Endothelial cell of umbilical vein (primary cell): ENCODE measurements around the gene CFAP61. TPM values are rescaled to one million over a fixed set of nuclear protein-coding genes. Genes with fewer than 3 reads are reported as not detected.

Experiments used
- BruUV-seq: library from RNA; stranded (reverse); fragments of 400-500 nt; replicated peaks from 2 replicates; lab custom pipeline; 2021; lab: Mats Ljungman, UMichigan
- CTCF ChIA-PET: fragments of 300-600, 350-600 bp; sonication (Branson Sonifier 250); formaldehyde crosslinking; loops from one replicate; lab custom pipeline; 2021; ENCODE audit warnings: antibody characterized with exemption, inconsistent platforms; lab: Charles Lee
- POLR2A ChIA-PET: fragments of 300-600, 350-600 bp; sonication (Branson Sonifier 250); formaldehyde crosslinking; loops from one replicate; lab custom pipeline; 2021; ENCODE audit warnings: antibody characterized with exemption, inconsistent platforms; lab: Charles Lee
- DNase-seq: peaks from one replicate; pipeline ENCODE4 v3.0.0-alpha.2; 2011; ENCODE audit warnings: low read depth, low spot score
- FAIRE-seq: peaks from 2 replicates; lab custom pipeline; 2011; peaks lifted over from hg19 to GRCh38; lab: Jason Lieb, UNC
- H2AFZ ChIP-seq: 2 replicates; pipeline ENCODE4 v1.6.0; 2012; ENCODE audit warnings: low read depth, low read length, control low read depth, inconsistent platforms
- H3K27ac ChIP-seq: 2 replicates; pipeline ENCODE4 v1.5.1; 2011; ENCODE audit warnings: low read depth, mild to moderate bottlenecking, control low read depth, low read length, moderate library complexity; ENCODE audit not compliant: insufficient read depth
- H3K27me3 ChIP-seq, 2 experiments: 2 replicates each; pipeline versions ENCODE4 v1.6.0 to v1.6.1; 2011; ENCODE audit warnings: low read length in 2 of 2, mixed read lengths in 1 of 2; ENCODE audit not compliant: control insufficient read depth in 2 of 2, insufficient read depth in 2 of 2
- H3K36me3 ChIP-seq, 2 experiments: 2 replicates in 1 of 2; 3 replicates in 1 of 2; pipeline ENCODE4 v1.5.1; 2011; ENCODE audit warnings: low read length in 2 of 2, mild to moderate bottlenecking in 1 of 2, moderate library complexity in 1 of 2; ENCODE audit not compliant: control insufficient read depth in 2 of 2, insufficient read depth in 2 of 2; ENCODE audit errors: extremely low read depth in 1 of 2
- H3K4me1 ChIP-seq: 3 replicates; pipeline ENCODE4 v1.5.1; 2011; ENCODE audit warnings: mild to moderate bottlenecking, low read length; ENCODE audit not compliant: control insufficient read depth, insufficient read depth; ENCODE audit errors: extremely low read depth
- H3K4me2 ChIP-seq: 2 replicates; pipeline ENCODE4 v1.6.1; 2011; ENCODE audit warnings: low read length, control low read depth, mixed read lengths; ENCODE audit not compliant: insufficient read depth
- H3K4me3 ChIP-seq, 3 experiments: fragments of 200-600 bp in 1 of 3; sonication (generic), shearing (Covaris generic) in 1 of 3; replicated peaks in 1 of 3; 2 replicates each; pipeline ENCODE4 v1.5.1; 2011 to 2016; ENCODE audit warnings: control low read depth in 3 of 3, low read length in 3 of 3, mild to moderate bottlenecking in 2 of 3, inconsistent platforms in 1 of 3, low read depth in 1 of 3, moderate library complexity in 1 of 3; ENCODE audit not compliant: insufficient read depth in 1 of 3
- H3K79me2 ChIP-seq: 2 replicates; pipeline ENCODE4 v1.6.0; 2012; ENCODE audit warnings: low read length, inconsistent platforms; ENCODE audit not compliant: control insufficient read depth, insufficient read depth
- H3K9ac ChIP-seq: replicated peaks from 2 replicates; pipeline ENCODE3; 2011; ENCODE audit warnings: low read length, control low read depth; ENCODE audit not compliant: insufficient read depth; ENCODE audit errors: extremely low read depth
- H3K9me1 ChIP-seq: replicated peaks from 3 replicates; pipeline ENCODE4 v1.6.0; 2011; ENCODE audit warnings: mild to moderate bottlenecking, low read length; ENCODE audit not compliant: control insufficient read depth, insufficient read depth; ENCODE audit errors: extremely low read depth
- H3K9me3 ChIP-seq: replicated peaks from 2 replicates; pipeline ENCODE4 v1.5.1; 2012; ENCODE audit warnings: low read length, inconsistent platforms; ENCODE audit not compliant: control insufficient read depth, insufficient read depth
- H4K20me1 ChIP-seq: replicated peaks from 2 replicates; pipeline ENCODE3; 2011; ENCODE audit warnings: mild to moderate bottlenecking, low read length; ENCODE audit not compliant: control insufficient read depth, insufficient read depth; ENCODE audit errors: extremely low read depth
- CTCF ChIP-seq, 2 donors: IDR thresholded peaks; 1 replicate in 1 of 2; 2 replicates in 1 of 2; pipeline ENCODE4 v1.5.1; 2011; ENCODE audit warnings: low read length in 2 of 2, mild to moderate bottlenecking in 2 of 2, moderate library complexity in 2 of 2, control low read depth in 1 of 2, inconsistent platforms in 1 of 2, low read depth in 1 of 2; ENCODE audit not compliant: insufficient read depth in 1 of 2; ENCODE audit errors: extremely low read depth in 1 of 2
- EZH2 ChIP-seq: IDR thresholded peaks from 2 replicates; pipeline ENCODE4 v1.6.1; 2012; ENCODE audit warnings: borderline replicate concordance, low read depth, mild to moderate bottlenecking, moderate library complexity, low read length, inconsistent platforms; ENCODE audit not compliant: severe bottlenecking
- FOS ChIP-seq: IDR thresholded peaks from 2 replicates; pipeline ENCODE4 v1.6.1; 2011; ENCODE audit warnings: mild to moderate bottlenecking, low read length, moderate library complexity, borderline replicate concordance; ENCODE audit not compliant: insufficient read depth
- GATA2 ChIP-seq: IDR thresholded peaks from 2 replicates; pipeline ENCODE4 v1.7.0; 2011; ENCODE audit warnings: low read depth, mild to moderate bottlenecking, moderate library complexity, mixed read lengths, low read length; ENCODE audit not compliant: insufficient read length, insufficient read depth
- JUN ChIP-seq: IDR thresholded peaks from 2 replicates; pipeline ENCODE4 v1.6.1; 2011; ENCODE audit warnings: borderline replicate concordance, low read depth; ENCODE audit not compliant: insufficient read length, insufficient read depth
- MAX ChIP-seq: IDR thresholded peaks from 2 replicates; pipeline ENCODE4 v1.6.1; 2011; ENCODE audit not compliant: insufficient read depth, insufficient read length
- MYC ChIP-seq: IDR thresholded peaks from one replicate; pipeline ENCODE4 v1.6.1; 2011; ENCODE audit warnings: mild to moderate bottlenecking, low read depth, low read length
- POLR2A ChIP-seq: IDR thresholded peaks from 2 replicates; pipeline ENCODE4 v1.6.1; 2012; ENCODE audit warnings: low read depth, mild to moderate bottlenecking, control low read depth, low read length
- POLR2AphosphoS5 ChIP-seq: IDR thresholded peaks from 2 replicates; pipeline ENCODE4 v1.6.1; 2012; ENCODE audit warnings: low read depth, mild to moderate bottlenecking, control low read depth, low read length, moderate library complexity; ENCODE audit not compliant: insufficient read depth
- dilution Hi-C: fragments of 300-500 bp; cut with MboI; formaldehyde crosslinking; loops from one replicate; pipeline ENCODE4 v1.15.0; 2019; ENCODE audit warnings: low sequenced_read_pairs; ENCODE audit not compliant: extremely low pct_ligation_motif_present
- intact Hi-C: fragments of 100-400 bp; cut with micrococcal nuclease; formaldehyde crosslinking; loops from one replicate; pipeline ENCODE4 v1.10.0; 2022
- polyA plus RNA-seq, 4 experiments: library from polyadenylated mRNA; depleted of rRNA in 3 of 4; stranded (reverse) in 3 of 4; unstranded in 1 of 4; fragments of >200 nt; gene quantifications; 2 replicates each; pipeline versions ENCODE4 v1.2.1 to v1.2.3, GENCODE V29; 2011 to 2012; ENCODE audit warnings: missing spikeins in 1 of 4
- total RNA-seq: library from RNA; stranded (reverse); gene quantifications from 2 replicates; pipeline ENCODE4 v1.2.3, GENCODE V29; 2021

Gene CFAP61
- total and polyA plus RNA-seq, 2 donors (not counting 3 experiments of a cell fraction or from before 2014, with no cell fraction given), result not detected

DNA sequence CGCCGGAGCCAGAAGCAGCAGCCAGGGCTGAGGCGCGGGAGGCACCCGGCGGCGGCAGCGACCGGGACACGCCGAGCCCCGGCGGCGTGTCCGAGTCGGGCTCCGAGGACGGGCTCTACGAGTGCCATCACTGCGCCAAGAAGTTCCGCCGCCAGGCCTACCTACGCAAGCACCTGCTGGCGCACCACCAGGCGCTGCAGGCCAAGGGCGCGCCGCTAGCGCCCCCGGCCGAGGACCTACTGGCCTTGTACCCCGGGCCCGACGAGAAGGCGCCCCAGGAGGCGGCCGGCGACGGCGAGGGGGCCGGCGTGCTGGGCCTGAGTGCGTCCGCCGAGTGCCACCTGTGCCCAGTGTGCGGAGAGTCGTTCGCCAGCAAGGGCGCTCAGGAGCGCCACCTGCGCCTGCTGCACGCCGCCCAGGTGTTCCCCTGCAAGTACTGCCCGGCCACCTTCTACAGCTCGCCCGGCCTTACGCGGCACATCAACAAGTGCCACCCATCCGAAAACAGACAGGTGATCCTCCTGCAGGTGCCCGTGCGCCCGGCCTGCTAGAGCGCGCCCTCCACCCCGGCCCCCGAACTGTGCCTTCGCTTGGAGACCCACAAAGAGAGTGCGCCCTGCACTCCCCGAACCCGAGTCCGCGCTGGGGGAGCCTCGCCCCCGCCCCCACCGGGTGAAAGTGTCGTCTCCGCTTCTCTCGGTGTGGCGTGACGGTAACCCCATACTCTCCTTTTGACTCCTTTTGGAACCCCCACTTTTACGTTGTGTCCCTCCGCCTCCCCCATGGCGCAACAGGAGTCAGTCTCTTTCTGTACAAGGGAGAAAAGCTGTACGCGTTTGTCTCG lies 317.1 kb downstream of the CFAP61 start:
- Histone ChIP-seq H3K27me3 (peaks cover 71 to 91% of the 10 kb centered on the region in 2 experiments), H3K36me3 (no peaks in the 10 kb centered on the region), H3K27ac (no peak overlapping the region), H3K9me3 (no peaks in the 10 kb centered on the region), H3K4me1 (no peaks in the 10 kb centered on the region), H4K20me1 (no peaks in the 10 kb centered on the region), H3K4me3 (no peak overlapping the region), H2AFZ (no peak overlapping the region), H3K4me2 (no peak overlapping the region), H3K79me2 (no peaks in the 10 kb centered on the region), H3K9ac (no peak overlapping the region), H3K9me1 (no peaks in the 10 kb centered on the region)
- FAIRE-seq (no peak), DNase-seq (no peak)
- peak; percentile 75 for TF ChIP-seq EZH2
- no peak for TF ChIP-seq GATA2
- dilution Hi-C loops, result loop anchor here (10.0 kb wide), 1 partner anchor 145 kb away; no protein-coding TSS in a partner anchor
- ChIA-PET POLR2A (no interaction called here), CTCF (no interaction called here)
- no TSS peak for BruUV-seq
- intact Hi-C loops, result loop anchor here (10.0 kb wide), 2 partner anchors 45 to 455 kb away; no protein-coding TSS in a partner anchor

GRCh38 chr20:20370094-20370575 lies 317.8 kb downstream of the CFAP61 start:
- no TSS peak for BruUV-seq
- FAIRE-seq, result no peak
- Histone ChIP-seq H3K9me1 (no peaks in the 10 kb centered on the region), H3K79me2 (no peaks in the 10 kb centered on the region), H3K4me1 (no peaks in the 10 kb centered on the region), H3K27me3 (peaks cover 70 to 89% of the 10 kb centered on the region in 2 experiments), H4K20me1 (no peaks in the 10 kb centered on the region), H3K4me2 (no peak overlapping the region), H3K4me3 (no peak overlapping the region), H3K9me3 (no peaks in the 10 kb centered on the region), H3K9ac (no peak overlapping the region), H3K27ac (no peak overlapping the region), H2AFZ (no peak overlapping the region), H3K36me3 (no peaks in the 10 kb centered on the region)
- no peak for DNase-seq
- dilution Hi-C loops, result loop anchor here (10.0 kb wide), 1 partner anchor 145 kb away; no protein-coding TSS in a partner anchor
- no peak for TF ChIP-seq JUN
- TF ChIP-seq EZH2, result no peak
- TF ChIP-seq POLR2A, result no peak
- no peak for TF ChIP-seq POLR2AphosphoS5
- no peak for TF ChIP-seq MAX
- no peak for TF ChIP-seq FOS
- TF ChIP-seq CTCF (IDR thresholded peaks at IDR 0.05; ENCODE audit: extremely low read depth in 1 of 2, insufficient read depth in 1 of 2, low read depth in 1 of 2, low read length in 2 of 2), result no peak
- no peak for TF ChIP-seq MYC
- no peak for TF ChIP-seq GATA2
- ChIA-PET POLR2A (no interaction called here), CTCF (interaction anchor here (1.1 to 1.9 kb wide), 2 partner anchors 7 to 11 kb away, joined by 4 to 6 read pairs; no protein-coding TSS in a partner anchor)
- intact Hi-C loops, result no loop called here
